SK-MEL-5 (cell line): Measurements from ENCODE around the gene FARP1. TPM values are rescaled to one million over a fixed set of nuclear protein-coding genes. Genes with fewer than 3 reads are reported as not detected.
"Not testable (repeated sequence)": the region's sequence is repeated elsewhere in the genome, so short reads cannot be mapped to it uniquely, and the experiment has no call there.

ENCODE experiments used
- DNase-seq: peaks from one replicate; pipeline ENCODE4 v3.0.0-alpha.2; 2016; ENCODE audit warnings: low read depth, low spot score
- in situ Hi-C: cut with HindIII; loops from 2 replicates; pipeline ENCODE4 v1.10.0; 2016; ENCODE audit warnings: low sequenced_read_pairs, high pct_unique_total_duplicates, low pct_unique_long_range_greater_than_20kb
- total RNA-seq: library from RNA; depleted of rRNA; stranded (reverse); fragments of >200 nt; shearing (Covaris generic); gene quantifications from 2 replicates; pipeline ENCODE4 v1.2.3, GENCODE V29; 2014

FARP1 gene
- total RNA-seq, 1 experiment from 2014 or later: 39.8 TPM

DNA sequence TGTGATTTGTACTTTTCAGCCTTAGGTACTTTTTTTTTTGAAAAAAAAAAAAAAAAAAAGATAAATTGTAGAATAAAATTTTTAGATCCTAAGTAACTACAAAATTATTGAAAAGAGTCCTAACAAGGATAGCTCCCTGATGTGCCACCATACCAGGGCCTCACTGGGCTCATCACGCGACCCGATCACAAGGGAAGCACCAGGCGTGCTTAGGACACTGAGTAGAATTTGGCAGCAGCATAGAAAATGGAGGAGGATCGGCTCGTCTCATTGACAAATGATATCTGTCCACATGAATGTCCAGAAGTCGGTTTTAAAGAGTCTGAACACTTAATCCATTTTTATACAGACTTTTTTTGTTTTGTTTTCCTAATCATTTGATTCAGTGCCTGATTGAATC is 255.0 kb downstream of the FARP1 start:
- peak; percentile 79 for DNase-seq
- in situ Hi-C loops: no loop called here

DNA sequence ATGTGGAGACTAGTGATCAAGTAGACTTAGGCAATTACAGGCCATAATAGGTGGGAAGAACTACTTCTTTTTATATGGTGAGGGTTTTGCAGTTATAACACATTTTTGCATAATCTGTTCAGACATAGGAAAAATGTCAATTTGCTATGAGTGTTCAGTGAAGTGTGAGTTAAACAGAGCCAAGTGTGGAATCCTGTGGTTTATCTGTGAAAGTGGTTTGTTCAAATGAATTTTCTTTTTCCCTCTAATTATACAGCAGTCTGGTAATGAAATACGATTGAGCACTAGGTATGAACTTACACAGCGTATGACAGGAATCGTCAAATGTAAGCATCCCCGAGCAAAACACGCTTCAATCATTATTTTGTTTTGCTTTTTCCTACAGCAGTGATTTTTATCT is 255.7 kb downstream of the FARP1 start:
- in situ Hi-C loops: no loop called here
- no peak for DNase-seq

DNA sequence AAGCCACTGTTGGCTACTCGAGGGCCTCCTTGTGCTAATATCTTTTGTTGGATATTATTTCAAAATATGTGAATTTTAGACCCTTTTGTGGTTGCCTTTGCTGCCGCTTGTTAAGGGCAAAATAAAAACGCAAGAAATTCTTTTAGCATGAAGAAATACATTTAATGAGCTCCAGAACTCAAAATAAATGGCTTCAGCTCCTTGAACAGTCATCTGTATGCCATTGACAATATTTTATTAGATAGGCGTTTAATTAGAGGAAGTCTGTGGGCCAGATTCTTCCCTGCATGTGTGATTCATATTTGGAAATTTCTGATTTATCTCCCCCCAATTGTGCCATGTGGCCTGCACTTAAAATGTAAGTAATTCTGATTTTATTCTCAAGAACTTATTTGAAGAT is 256.9 kb downstream of the FARP1 start:
- no peak for DNase-seq
- in situ Hi-C loops: loop anchor here (25.0 kb wide), 1 partner anchor 262 kb away; the partner anchor contains the start of gene FARP1

DNA sequence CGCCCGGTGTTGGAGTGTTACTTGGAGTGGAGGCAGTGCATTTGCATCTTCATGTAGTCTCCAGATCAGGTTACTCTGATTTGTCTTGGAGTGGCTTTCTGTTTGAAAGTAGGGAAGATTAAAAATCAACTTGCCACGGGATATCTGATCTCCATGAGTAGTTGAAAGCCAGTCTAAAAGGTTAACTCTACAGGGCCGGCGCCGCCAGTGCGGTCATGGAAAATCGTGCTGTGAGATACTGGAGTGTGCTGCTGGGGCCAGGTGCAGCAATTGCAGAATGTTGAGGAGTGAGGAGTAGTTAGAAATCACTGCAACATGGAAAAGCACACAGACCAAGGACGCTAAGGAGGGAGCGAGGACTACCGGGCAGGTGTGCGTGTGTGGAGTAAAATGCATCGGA is 259.0 kb downstream of the FARP1 start:
- in situ Hi-C loops: loop anchor here (25.0 kb wide), 1 partner anchor 265 kb away; the partner anchor contains the start of gene FARP1
- DNase-seq: no peak

DNA sequence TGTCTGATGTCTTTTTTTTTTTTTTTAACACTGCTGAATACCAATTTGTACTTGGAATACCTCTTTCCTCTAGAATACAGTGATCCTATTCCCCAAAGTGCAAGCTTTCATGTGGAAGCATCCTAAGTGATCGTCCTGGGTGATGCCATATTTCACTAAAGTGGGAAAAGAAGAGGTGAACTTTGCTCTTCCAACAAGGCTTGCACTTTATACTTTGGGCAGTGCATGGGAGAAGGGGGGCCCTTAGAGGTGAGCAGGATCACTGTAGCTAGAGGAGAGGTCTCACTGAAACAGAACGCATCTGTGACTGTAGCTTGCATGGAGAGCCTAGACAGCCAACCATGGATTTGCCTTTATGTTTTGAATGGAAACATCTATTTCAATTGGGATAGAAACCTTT is 260.2 kb downstream of the FARP1 start:
- DNase-seq: no peak
- in situ Hi-C loops: loop anchor here (25.0 kb wide), 1 partner anchor 266 kb away; the partner anchor contains the start of gene FARP1

DNA sequence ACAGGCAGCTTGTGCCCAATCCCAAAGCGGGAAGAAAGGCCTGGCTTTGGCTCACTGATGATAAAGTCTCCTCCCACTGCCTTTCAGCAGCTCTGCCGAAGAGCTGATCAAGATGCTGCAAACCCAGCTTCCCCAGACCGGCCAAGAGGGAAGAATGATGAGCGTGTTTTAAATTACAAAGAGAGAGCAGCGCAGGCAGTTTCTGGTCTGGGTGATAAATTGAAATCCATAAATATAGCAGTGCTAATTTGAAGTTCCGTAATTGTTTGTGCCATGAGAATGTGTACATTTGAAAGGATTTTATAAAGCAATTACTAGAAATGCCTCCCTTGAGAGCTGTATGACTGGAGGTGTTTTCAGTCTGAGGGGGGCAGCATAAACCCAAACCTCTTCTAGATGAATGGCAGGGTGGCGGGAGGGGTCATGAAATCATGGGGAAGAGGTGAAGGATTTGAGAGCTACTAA is 262.2 kb downstream of the FARP1 start:
- in situ Hi-C loops: loop anchor here (25.0 kb wide), 1 partner anchor 268 kb away; the partner anchor contains the start of gene FARP1
- no peak for DNase-seq

DNA sequence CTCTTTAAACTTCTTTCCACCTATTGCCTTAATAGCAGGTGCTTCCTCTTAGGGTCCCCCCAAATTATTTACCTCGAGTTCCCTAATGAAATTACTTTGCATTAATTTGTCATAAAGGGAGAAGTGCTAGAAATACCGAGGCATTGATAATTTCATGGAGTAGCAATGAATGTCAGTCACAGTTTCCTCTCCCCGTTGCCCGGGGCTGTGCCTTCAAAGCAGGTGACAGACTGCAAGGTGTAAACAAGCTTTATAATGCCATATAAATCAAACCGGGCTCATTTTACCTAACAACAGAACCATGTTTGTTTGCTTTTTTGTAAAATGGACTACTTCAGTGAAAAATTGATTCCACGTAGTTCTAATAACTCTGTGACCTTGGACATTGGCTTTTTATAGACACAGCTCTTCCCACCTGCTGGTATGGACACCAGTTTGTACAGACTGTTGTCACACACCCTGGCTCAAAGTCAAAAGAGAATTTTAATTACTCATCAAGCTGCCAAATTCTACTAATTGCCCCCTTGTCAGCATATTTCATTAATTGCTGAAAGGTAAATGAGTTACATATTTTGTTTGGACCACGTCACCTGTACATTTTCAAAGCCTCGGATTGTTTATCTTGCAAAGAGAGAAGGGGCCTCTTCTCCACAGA is 262.9 kb downstream of the FARP1 start:
- in situ Hi-C loops: loop anchor here (25.0 kb wide), 1 partner anchor 269 kb away; the partner anchor contains the start of gene FARP1

DNA sequence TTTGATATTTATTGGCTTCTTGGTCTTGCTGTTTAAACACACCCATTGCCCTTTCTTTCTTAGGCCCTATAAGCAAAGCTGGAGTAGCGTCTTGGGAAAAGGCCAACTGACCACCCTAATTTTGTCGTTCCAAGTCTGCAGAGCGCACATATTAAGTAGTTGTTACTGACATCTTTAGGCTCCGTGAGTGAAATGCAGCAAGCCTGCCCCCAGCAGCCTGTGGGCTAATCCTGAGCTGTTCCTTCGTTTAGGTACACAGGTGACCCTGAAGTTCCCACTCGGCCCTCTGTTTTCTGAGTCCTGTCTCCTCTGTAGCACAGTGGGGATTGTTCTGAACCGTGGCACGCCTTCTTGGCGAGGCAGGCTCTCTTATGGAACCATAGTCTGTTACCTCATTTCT is 263.5 kb downstream of the FARP1 start:
- in situ Hi-C loops: loop anchor here (25.0 kb wide), 1 partner anchor 269 kb away; the partner anchor contains the start of gene FARP1
- no peak for DNase-seq

More for the DNA sequence above, 262.9 kb downstream of the FARP1 start:
- DNase-seq: no peak

DNA sequence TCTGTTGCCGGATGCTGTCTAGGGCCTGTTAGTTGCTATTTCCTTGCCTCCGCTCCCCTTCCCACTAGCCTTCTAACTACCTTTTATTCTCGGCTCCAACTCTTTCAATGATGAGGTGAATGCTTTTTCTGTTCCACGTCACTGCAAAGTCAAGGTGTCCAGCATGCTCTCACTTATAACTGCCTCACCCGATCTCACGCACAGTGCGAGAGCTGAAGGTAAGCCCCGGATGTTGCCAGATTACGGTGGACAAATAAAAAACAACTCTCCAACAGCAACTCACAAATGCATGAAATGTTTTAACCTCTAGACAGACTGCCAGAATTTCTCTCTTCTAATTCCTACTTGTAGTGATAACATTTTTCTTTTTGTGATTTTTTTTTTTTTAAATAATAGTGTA is 264.1 kb downstream of the FARP1 start:
- no peak for DNase-seq
- in situ Hi-C loops: loop anchor here (25.0 kb wide), 1 partner anchor 270 kb away; the partner anchor contains the start of gene FARP1

DNA sequence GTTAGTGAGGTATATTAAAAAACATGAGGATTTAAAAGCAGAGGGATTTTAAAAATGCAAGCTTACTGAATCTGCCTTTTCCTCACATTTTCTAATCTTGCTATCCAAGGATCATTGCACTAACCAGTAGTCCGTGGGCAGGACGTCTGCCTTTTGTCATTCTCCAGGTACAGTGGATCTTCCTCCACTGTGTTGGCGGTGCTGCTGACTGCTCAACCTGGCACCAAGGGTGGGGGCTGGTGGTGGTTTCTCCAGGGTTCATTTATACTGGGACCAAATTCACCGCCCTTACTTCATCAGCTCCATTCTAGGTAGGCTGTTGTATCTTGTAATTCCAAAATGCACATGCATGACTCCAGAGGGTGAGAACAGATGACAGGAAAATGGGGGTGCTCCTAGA is 264.7 kb downstream of the FARP1 start:
- in situ Hi-C loops: loop anchor here (25.0 kb wide), 1 partner anchor 270 kb away; the partner anchor contains the start of gene FARP1
- DNase-seq: no peak

DNA sequence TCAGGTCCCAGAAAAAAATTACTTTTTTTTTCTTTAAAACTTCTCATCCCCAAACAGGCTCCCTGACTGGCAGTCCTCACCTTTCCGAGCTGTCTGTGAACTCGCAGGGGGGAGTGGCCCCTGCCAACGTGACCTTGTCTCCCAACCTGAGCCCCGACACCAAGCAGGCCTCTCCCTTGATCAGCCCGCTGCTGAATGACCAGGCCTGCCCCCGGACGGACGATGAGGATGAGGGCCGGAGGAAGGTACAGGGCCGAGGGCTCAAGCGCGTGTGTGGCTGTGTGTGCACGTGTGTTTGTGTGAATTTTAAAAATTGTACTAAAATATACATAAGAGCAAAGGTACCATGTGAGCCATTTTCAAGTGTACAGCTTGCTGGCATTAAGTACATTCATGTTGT is 266.4 kb downstream of the FARP1 start:
- in situ Hi-C loops: loop anchor here (25.0 kb wide), 1 partner anchor 272 kb away; the partner anchor contains the start of gene FARP1

DNA sequence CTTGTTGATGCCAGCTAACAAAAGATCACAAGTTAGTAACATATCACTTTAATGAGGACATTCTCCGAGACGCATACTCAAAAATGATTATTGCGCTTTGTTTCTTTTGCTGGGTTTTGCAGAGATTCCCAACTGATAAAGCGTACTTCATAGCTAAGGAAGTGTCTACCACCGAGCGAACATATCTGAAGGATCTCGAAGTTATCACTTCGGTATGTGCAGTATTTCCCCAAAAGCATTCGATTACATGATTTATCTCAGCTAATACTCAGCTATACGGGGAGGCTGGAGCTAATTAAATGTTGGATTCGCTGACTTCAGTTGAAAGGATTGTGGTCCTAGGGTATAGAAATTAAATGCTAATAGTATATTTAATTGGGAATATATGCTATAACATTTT is 267.7 kb downstream of the FARP1 start:
- DNase-seq: no peak
- in situ Hi-C loops: loop anchor here (25.0 kb wide), 1 partner anchor 273 kb away; the partner anchor contains the start of gene FARP1

More for the DNA sequence above, 266.4 kb downstream of the FARP1 start:
- DNase-seq: no peak

DNA sequence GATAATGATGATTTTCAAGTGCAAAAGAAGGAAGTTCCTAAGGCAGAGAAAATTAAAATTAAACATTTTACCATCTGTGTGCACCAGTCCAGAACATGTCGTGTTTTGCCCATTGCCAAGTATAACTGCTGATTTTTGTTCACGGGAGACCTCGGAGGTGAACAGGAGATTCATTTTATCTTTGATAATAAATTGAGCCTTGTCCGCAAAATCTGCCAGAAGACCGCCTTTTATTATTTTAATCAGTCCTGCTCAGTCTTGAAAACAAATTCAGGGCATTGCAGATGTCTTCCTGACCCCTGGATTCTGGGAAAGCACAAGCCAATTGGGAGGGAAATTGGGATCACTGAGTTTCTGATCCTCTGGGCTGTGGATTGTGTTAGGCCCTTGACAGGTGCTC is 268.1 kb downstream of the FARP1 start:
- in situ Hi-C loops: loop anchor here (25.0 kb wide), 1 partner anchor 274 kb away; the partner anchor contains the start of gene FARP1
- no peak for DNase-seq

DNA sequence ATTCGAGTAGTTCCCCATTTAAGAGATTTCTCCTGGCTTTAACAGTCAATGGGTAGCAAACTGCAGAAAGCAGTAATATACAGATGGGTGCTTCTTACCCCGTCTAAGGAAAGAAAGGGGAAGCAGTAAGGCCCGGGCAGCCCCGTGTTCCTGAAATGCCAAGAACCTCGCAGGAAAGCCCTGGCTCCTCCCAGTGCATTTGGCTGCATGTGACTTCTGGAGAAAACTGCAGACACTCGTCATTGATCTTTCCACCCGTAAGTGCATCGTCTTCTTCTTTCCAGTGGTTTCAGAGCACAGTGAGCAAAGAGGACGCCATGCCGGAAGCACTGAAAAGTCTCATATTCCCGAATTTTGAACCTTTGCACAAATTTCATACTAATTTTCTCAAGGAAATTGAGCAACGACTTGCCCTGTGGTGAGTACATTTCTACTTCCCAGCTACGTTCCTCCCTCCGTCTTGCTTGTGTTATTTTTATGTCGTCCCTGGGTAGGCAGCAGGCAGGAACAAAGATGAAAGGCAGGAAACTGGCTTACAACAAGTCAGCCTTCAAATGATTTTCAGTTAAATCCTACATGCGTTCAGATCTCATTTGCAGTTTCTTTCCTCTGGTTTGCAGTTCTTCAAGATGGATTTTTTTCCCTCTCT is 268.8 kb downstream of the FARP1 start:
- in situ Hi-C loops: loop anchor here (25.0 kb wide), 1 partner anchor 274 kb away; the partner anchor contains the start of gene FARP1
- no peak for DNase-seq

DNA sequence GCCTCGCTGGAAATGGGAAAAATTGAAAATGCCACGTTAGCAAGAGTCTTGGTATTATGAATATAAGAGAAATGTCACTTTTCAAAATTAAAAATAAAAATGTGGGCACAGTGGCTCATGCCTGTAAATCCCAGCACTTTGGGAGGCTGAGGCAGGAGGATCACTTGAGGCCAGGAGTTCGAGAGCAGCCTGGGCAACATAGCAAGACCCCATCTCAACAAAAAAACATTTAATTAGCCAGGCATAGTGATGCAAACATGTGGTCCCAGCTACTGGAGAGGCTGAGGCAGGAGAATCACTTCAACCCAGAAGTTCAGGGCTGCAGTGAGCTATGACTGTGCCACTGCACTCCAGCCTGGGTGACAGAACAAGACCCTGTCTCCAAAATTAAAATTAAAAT is 270.4 kb downstream of the FARP1 start:
- in situ Hi-C loops: loop anchor here (25.0 kb wide), 1 partner anchor 276 kb away; the partner anchor contains the start of gene FARP1
- DNase-seq: not testable (repeated sequence)

DNA sequence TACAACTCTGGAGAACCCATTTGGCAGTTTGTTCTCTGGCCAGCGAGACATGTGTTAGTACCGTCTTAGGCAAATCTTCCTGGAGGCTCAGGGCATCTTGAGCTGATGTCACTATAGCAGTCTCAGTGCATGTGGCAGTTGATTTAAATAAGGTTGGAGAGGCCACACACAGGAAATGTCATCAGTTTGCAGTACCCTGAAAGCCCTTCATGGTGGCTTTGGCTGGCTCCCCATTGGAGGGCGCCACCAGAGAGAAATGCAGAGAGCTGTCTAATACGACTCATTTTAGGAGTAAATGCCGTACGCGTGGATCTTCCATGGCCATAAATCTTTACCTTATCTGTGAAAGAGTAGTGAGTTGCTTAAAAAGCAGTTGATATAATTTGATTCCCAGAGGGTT is 270.9 kb downstream of the FARP1 start:
- no peak for DNase-seq
- in situ Hi-C loops: loop anchor here (25.0 kb wide), 1 partner anchor 276 kb away; the partner anchor contains the start of gene FARP1

DNA sequence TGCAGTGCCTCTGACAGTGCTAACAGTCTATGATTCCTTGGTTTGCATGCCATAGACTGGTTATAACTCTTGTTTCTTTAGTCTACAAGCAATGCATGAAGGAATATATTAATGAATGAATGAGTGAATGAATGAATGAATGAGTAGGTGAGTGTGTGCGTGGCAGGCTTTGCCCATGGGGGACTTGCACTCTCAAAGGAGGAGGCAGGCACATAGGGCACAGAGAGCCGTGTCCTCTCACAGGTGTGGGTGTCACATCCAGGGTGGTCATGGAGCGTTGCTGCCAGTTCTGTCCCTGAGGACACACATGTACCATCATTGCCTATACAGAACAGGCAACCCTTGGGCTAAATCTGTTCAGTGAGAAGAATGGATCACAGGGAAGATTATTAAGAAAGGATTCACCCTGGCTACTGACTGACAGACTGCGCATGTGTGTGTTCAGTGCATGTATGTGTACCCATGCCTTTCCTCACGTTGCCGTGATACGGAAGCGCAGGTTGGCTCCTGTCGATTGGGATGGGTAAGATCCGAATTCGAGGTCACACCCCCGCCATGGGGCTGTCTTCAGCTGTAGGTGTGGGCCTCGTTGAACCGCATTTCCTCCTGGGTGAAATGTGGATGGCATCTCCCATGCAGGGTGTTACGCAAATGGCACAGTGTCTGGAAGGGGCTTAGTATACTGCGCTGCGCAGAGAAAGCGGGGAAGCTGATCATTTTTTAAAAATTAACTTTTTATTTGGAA is 272.6 kb downstream of the FARP1 start:
- in situ Hi-C loops: loop anchor here (25.0 kb wide), 1 partner anchor 278 kb away; the partner anchor contains the start of gene FARP1

More for the DNA sequence above, 272.6 kb downstream of the FARP1 start:
- no peak for DNase-seq
